HG03565 (cell line): ENCODE measurements around the gene CCDC137.
A peak's percentile ranks its signal among the peaks of the same experiment; 100 is the strongest.
"Not testable (repeated sequence)": the region's sequence is repeated elsewhere in the genome, so short reads cannot be mapped to it uniquely, and the experiment has no call there.

Source experiments
- ATAC-seq: cut with Tn5 transposase; IDR thresholded peaks from one replicate; pipeline ENCODE4 v1.9.1; 2021; ENCODE audit warnings: mild to moderate bottlenecking, moderate library complexity; ENCODE audit not compliant: unreplicated experiment

The CCDC137 gene

DNA sequence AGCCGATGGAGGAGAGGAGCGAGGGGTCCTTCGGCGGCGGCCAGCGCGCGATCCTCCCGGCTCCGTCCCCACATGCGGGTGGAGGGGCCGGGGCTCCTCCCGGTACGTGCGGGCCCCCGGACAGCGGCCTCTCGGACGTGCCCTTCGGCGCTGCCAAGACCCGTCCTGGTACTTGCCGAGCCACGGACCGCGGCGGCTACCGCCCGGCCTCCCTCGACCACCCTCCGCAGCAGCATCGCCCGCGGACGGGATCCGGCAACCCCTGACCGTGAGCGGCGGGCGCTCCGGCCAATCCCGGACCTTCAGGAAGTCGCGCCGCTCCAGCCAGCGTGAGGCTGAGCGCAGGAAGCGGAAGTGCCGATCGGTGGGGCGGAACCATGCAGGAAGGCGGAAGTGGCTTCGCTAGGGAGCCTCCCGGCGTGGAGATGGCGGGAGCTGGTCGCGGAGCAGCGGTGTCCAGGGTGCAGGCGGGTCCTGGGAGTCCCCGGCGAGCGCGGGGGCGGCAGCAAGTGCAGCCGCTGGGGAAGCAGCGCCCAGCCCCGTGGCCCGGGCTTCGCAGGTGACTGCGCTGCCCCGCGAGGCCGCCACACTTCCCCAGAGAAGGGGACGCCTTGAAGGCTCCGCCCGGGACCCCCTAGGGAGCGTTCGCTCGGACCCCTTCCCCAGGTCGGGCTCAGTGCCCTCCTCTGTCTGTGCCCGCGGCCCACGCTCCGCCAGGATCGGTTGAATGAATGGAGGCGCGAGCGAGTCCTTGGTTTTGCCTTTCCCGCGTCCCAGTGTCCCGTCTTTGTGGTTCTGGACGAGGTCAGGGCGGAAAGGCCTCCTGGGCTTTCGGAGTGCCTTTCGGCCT is at the start of gene CCDC137, which contains the start of gene OXLD1:
Gene CCDC137, plus strand, starts transcription at position 396 of the 850 bp plus-strand sequence. Its CDS starts 30 bp downstream, at position 426.
Gene OXLD1, minus strand, starts transcription at position 264 of the 850 bp plus-strand sequence. Its CDS starts 28 bp downstream, at position 236.
- ATAC-seq: peak; percentile 90

DNA sequence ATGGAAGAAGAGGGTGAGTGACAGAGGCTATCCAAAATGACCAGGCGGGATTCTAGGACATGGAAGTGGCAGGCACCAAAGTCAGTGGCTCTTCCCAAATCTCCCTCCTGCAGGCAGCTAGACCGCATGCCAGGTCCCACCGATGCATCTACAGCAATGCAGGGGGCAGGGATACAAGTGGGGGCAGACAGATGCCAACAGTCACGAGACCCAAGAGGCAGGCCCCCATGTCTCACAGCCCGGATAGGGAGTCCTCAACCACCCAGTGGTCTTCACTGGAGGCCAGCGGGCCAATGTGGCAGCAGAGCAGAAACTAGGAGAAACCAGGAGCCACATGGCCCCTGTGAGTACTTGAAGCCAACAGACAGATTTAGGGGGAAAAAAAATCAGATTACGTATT is 49.7 kb upstream of the CCDC137 start:
- ATAC-seq: no peak

DNA sequence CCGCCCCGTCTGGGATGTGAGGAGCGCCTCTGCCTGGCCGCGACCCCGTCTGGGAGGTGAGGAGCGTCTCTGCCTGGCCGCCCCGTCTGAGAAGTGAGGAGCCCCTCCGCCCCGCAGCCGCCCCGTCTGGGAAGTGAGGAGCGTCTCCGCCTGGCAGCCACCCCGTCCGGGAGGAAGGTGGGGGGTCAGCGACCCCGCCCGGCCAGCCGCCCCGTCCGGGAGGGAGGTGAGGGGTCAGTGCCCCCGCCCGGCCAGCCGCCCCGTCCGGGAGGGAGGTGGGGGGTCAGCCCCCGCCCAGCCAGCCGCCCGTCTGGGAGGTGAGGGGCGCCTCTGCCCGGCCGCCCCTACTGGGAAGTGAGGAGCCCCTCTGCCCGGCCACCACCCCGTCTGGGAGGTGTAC is 48.2 kb upstream of the CCDC137 start:
- ATAC-seq: not testable (repeated sequence)

DNA sequence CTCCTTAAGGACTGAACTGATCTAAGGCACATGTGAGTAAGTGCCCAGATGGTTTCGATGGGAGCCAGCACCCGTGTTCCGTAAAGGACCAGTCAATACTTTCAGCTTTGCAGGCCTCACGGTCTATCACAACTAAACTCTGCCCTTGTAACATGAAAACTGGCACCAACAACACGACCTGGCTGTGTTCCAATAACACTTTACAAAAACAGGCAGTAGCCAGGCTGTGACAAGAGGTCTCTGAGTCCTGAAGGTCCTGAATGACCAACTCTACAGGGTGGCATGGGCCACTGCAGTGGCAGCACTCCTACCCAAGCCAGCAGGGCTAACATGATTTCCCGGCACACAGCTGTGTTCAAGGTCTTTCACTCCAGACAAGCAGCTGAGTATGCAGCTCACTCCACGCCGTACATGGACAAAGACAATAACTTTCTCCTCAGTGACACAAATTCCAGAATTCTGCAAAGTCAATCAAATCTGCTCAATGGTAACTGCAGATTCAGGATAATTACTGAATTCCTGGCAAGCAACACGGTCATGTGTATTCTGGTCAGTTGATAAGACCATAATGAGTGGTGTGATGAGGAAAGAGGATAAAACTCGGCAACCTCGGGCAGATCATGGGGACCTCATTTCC is 44.9 kb upstream of the CCDC137 start:
- ATAC-seq: no peak

DNA sequence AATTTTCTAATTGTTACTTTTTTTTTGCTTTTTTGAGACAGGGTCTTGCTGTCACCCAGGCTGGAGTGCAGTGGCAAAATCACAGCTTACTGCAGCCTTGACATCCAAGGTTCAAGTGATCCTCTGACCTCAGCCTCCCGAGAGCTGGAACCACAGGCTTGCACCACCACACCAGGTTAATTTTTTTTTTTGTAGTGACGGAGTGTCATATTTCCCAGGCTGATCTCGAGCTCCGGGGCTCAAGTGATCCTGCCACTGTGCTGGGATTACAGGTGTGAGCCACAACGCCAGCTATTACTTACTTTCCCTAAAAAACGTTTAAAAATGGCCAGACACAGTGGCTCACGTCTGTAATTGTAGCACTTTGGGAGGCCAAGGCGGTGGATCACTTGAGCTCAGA is 36.3 kb upstream of the CCDC137 start:
- no peak for ATAC-seq

DNA sequence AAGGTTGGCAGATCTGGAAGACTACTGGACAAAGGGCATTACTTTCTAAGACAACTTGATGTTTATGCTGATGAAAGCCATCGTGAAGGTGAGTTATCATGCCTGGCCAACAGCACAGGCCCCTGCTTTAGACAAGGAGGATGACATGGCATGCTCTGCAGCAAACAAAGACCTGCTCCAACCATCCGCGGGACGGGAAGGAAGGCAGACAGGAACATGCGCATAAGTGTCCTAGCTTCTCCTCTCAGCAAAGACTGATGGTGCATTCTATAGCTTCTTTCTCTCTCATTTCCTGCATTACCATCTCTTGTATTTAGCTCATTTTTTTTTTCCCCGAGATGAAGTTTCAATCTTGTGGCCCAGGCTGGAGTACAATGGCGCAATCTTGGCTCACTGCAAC is 35.1 kb upstream of the CCDC137 start:
- no peak for ATAC-seq

- ATAC-seq: no peak
Observed at GRCh38 chr17:81635431-81635830, 31.1 kb upstream of the CCDC137 start.

DNA sequence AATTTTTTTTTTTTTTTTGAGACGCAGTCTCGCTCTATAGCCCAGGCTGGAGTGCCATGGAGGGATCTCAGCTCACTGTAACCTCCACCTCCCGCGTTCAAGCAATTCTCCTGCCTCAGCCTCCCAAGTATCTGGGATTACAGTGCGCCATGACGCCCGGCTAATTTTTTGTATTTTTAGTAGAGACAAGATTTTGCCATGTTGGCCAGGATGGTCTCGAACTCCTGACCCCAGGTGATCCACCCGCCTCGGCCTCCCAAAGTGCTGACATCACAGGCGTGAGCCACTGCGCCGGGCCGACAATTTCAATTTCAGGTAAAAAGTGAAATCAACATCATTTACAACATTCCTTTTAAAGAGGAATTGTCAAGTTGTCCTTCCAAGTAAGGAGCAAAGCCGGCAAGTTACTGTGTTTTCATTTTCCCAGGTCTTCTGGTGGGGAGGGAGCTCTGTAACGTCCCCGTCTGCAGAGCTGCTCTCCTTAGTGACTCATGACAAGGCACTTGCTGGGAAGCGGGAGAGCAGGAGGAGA is 30.5 kb upstream of the CCDC137 start:
- no peak for ATAC-seq

DNA sequence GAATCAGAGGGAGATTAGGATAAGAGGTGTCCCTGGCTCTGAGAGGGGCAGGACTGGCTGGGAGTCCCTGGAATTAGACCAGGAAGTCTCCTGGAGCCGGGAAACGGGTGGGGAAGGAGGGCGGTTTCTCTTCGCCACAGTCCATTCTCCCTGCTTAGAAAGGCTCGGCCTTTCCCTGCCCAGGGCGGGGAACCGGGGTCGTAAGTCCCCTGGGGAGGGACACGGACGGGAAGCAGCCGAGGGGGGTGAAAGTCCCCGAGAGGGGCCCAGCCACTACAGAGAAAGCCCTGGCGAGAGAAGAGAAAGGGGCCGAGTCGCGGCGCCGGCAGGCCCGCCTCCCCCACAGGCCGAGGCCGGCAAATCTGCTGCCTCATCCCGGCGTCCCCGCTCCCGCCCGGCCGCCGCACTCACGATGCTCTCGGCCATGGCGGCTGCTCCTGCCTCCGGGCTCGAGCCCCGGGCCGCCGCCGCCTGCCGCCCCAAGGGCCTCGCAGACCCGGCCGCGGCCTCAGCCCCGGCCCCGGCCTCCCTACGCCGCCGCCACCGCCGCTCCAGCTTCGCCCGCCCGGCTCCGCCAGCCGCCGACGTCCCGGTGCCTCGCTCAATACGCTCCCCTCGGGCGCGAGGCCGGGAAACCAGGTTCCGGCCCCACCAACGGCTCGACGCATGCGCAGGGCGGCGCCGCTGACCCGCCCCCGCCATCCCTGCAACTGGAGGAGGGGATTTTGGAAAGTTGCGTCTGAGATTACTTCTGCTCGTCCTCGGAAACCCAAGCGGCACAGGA is 29.8 kb upstream of the CCDC137 start, which contains the start of the genes NPLOC4 and TSPAN10:
Gene NPLOC4, minus strand, starts transcription at position 608 of the 784 bp plus-strand sequence. Its CDS starts 182 bp downstream, at position 426.
Gene TSPAN10, plus strand, starts transcription at position 692 of the 784 bp plus-strand sequence. CDS start 5,217 bp downstream, outside the sequence.
- peak; percentile 83 for ATAC-seq

GRCh38 chr17:81638683-81639082 is 27.9 kb upstream of the CCDC137 start:
- no peak for ATAC-seq

- ATAC-seq: no peak
Observed at GRCh38 chr17:81640011-81640410, 26.5 kb upstream of the CCDC137 start.

DNA sequence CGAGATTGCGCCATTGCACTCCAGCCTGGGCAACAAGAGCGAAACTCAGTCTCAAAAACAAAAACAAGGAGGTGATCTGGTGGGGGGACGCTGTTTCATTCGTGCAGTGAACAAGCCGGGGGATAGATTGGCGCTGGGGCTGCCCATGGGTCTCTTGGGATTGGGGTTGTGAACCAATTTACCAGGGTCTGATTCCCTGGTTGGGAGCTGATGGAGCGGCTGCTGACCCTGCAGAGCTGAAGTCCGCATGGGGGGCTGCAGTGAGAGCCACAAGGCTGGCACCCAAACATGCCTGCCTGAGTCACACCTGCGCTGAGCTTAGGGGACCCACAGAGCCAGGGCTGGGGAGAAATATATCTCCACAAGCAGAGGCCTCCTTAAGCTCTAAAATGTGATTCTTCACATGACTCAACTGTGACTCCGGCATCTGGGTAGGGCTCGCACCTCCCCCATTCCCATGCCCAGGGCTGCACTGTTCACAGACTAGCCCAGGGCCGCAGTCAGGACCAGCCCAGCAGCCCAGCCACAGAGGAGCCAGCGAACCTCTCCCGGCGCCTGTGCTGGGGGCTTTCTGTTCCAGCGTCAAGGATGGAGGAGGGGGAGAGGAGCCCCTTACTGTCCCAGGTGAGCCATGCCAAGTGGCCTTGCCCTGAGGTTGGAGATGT is 24.6 kb upstream of the CCDC137 start:
- no peak for ATAC-seq

DNA sequence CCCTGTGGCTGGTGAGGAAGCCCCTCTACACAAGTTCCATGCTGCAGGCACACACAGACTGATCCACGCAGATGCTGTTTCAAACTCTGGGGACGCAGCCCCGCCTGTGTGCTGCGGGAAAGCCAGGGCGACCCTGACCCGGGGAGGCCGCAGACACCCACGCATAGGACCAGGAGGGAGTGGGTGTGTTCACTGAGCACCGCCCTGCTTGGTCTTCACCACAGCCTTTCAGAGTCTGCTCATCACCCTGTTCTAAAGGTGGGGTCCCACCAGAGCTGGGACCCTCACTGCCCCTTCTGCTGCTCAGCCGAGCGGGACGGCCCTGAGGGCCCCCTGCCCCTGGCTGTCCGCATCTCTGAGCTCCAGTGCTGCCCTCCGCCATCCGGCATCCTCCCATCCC is 22.0 kb upstream of the CCDC137 start:
- ATAC-seq: no peak

DNA sequence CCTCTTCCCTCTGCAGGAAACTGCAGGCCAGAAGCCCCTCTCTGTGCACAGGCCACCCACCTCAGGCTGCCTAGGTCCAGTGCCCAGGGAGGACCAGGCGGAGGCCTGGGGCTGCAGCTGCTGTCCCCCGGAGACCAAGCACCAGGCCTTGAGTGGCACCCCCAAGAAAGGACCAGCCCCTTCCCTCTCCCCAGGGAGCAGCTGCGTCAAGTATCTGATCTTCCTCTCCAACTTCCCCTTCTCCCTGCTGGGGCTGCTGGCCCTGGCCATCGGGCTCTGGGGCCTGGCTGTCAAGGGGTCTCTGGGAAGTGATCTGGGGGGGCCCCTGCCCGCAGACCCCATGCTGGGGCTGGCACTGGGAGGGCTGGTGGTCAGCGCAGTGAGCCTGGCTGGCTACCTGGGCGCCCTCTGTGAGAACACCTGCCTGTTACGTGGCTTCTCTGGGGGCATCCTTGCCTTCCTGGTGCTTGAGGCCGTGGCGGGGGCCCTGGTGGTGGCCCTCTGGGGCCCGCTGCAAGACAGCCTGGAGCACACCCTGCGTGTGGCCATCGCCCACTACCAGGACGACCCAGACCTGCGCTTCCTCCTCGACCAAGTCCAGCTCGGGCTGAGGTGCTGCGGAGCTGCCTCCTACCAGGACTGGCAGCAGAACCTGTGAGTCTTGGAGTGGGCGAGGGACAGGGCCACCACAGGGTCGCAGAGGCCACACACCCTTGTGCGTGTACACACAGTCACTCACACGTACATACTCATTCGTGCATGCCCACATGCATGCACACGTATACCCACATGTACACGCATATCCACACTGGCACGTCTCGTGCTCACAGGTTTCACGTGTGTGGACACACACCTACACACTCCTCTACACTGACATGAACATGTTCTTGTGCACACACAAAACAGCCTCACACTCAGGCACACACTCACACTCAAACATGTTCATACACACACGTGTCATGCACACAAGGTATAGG is 21.3 kb upstream of the CCDC137 start:
- no peak for ATAC-seq

DNA sequence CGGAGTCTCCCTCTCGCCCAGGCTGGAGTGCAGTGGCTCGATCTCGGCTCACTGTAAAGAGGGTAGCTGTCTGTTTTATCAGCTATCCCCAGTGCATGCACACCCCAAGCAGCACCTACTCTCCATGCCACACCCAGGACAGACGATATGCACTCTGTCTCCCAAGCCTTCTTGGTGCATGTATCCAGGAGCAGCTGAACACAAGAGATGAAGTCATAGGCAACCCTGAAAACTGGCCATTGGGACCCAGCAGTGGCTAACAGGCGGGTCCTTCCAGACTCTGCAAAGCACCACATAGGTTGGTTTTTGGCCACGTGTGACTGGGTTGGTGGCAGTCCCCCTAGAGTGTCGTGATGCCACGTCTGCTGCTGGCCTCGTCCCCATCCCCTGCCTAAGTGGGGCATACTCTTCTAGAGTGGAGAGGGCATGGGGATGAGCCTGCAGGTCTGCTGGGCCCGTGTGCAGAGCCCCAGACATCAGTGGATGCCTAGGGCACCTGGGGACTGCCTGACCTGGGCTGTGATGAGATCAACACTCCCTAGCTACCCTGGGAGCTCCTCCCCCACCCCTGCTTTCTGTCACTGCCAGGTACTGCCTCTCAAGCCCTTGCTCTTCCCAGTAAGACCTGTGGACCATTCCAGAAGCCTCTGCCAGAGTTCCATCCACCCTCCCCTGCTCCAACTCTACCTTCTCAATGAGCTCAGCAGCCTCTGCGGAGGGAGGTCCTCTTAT is 19.5 kb upstream of the CCDC137 start:
- no peak for ATAC-seq

DNA sequence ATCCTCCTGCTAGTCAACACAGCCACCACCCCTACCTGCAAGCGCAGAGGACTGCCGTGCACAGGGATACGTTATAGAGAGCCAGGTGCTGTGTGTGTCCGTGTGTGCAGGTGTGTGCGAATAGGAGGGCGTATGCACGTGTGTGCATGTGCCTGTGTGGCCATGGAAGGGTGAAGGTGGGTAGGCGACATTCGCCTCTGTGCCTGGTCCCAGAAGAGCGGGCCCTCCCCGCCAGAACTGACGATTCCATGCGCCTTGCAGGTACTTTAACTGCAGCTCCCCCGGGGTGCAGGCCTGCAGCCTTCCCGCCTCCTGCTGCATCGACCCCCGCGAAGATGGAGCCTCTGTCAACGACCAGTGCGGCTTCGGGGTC is 18.9 kb upstream of the CCDC137 start:
- no peak for ATAC-seq

DNA sequence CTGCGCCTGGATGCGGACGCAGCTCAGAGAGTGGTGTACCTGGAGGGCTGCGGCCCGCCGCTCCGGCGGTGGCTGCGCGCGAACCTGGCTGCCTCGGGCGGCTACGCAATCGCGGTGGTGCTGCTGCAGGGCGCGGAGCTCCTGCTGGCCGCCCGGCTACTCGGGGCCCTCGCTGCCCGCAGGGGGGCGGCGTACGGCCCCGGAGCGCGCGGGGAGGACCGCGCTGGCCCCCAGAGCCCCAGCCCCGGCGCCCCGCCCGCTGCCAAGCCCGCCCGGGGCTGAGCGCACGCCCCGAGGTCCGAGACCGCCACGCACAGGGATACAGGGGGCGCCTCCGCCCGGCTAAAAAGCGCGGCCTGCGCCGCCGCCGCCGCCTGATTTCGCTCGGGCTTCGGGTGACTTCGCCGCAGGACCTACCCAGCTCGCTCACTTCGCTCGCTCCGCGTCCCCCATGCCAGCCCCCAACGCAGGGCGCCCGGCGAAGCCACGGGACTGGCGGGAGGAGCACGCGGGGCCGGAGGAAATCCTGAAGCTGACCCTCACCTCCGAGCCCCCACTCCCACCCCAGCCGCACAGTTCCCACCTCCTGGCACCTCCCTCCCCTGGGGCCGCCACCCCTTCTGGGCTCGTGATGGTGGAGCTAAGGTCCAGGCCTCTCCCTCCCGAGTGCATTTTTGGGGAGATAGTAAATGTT is 18.4 kb upstream of the CCDC137 start:
- no peak for ATAC-seq

GRCh38 chr17:81648707-81649085 is 17.8 kb upstream of the CCDC137 start:
- ATAC-seq: no peak
